GM19455 (cell line): Measurements from ENCODE around the gene ACAD11.
"Not testable (repeated sequence)": the region's sequence is repeated elsewhere in the genome, so short reads cannot be mapped to it uniquely, and the experiment has no call there.

Experiments used
- ATAC-seq: cut with Tn5 transposase; IDR thresholded peaks from one replicate; pipeline ENCODE4 v1.9.1; 2021; ENCODE audit not compliant: unreplicated experiment

The ACAD11 gene

DNA sequence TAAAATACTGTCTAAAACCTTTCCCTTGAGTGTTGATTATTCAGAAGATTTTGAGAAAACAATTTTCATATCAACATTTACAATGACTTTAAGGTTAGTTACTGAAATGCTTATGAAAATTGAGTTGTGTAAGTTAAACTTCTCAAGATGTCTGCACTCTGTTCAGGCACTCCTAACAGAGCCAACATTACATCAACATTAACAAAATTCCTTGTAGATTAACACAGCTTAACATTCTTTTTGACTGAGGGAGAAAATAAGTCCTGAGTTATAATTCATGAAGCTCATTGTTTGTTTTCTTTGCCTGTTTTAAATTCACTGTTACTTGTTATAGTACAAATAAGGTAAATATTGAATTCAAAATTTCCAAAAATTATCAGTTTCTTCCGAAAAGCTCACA lies 53.5 kb downstream of the ACAD11 start:
- ATAC-seq = no peak

DNA sequence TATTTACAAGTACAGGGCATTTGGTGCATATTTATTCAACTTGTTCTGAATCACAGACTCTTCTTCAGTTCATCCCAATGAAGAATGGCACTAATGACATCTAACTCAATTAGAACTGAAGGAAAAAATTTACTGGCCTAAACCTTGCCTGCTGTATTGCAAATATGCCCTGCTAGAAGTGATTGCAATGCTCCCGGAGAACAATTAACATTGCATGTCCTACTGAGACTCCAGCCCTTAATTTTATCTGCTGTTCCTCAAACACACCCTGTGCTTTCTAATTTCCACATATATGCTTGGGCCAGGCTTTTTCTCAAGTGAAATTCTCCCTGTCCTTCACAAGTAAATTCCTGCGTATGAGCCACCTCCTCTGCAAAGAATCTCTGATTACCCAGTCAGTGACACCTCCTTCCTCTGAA lies 54.2 kb downstream of the ACAD11 start:
- no peak for ATAC-seq

DNA sequence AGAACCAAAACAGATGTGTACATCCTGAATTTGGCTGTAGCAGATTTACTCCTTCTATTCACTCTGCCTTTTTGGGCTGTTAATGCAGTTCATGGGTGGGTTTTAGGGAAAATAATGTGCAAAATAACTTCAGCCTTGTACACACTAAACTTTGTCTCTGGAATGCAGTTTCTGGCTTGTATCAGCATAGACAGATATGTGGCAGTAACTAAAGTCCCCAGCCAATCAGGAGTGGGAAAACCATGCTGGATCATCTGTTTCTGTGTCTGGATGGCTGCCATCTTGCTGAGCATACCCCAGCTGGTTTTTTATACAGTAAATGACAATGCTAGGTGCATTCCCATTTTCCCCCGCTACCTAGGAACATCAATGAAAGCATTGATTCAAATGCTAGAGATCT lies 59.0 kb downstream of the ACAD11 start:
- not testable (repeated sequence) for ATAC-seq

DNA sequence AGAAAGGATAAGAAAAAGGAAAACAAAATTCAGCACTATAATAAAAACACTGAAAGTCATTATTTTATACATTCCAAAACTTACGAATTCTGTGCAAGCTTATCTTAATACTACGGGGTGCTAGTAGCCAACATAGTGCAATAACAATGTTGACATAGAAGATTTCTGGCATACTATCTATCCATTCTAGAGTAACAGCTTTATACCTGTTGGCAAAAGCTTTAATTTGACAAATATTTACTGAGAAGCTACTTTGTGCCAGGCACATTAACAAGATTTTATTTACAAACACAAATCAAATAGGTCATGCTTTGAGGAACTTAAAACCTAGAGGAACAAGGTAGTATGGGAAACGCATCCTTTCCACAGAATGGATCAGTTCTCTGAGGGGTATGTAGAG lies 61.4 kb downstream of the ACAD11 start:
- no peak for ATAC-seq

- ATAC-seq = no peak
These were observed 61.9 kb downstream of the ACAD11 start for GRCh38 chr3:132597660-132598059.

DNA sequence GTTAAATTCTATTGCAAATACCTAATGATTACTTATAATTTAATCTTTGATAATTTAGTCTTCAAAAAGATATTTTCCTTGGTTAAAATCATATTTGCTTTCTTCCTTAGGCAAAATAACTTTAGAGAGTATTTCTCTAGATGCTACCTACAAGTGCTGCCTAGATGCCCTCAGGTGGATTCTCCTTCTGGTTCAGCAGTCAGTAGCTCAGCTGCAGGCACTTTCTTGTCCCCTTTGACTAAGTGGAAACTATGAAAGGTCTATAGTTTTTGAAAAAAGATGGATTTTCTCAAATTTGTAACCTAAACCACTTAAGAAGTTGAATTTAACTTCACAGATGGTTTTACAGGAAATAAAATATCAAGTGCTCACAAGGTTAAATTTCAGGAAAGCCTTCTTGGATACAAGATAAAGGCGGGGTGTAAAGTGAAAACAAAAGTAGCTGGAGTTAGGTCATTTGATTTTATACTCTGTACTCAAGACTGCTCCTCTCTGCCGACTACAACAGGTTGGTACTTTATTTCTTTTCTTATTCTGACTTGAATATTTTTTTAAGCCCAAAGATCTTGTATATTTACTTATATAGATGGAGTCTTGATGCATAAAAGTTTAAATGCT lies 62.7 kb downstream of the ACAD11 start, which contains the start of gene ACKR4:
Gene ACKR4 (plus strand): TSS at position 455 of the 618 bp plus-strand sequence. CDS start 3,128 bp downstream, outside the sequence.
- no peak for ATAC-seq

DNA sequence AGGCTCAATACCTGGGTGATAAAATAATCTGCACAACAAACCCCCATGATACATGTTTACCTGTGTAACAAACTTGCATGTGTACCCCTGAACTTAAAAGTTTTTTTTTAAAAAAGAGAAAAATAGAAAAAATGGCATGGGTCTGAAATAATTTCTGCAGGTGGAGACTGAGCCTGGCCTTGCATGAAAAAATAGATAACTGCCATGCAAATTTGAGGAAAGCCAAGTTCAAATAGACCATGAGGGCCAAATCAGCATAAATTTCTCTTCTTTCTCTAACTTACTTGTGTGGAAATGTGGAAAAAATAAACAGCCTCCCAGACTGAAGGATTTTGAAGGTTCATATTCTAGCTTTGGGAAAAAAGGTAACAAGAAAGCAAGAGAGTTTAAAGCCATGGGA lies 63.3 kb downstream of the ACAD11 start:
- ATAC-seq = no peak

- ATAC-seq = no peak
These were observed 64.6 kb downstream of the ACAD11 start for GRCh38 chr3:132595014-132595413.

DNA sequence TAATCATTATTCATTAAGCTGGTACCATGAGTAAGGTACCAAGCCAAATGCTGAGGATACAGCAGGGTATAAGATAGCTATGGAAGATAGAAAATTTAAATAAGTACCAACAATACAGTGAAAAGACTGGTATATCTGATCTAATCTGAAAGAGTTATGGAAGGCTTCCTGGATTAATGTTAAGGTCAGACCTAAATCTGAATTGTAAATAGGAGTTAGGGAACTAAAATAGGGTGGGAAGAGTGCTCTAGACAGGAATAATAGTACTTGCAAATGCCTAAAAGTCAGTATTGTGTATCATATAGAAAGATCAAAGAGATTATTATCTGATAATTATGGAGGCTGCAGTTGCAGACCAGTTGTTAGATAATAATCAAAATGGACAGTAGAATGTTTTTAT lies 65.1 kb downstream of the ACAD11 start:
- ATAC-seq = no peak

DNA sequence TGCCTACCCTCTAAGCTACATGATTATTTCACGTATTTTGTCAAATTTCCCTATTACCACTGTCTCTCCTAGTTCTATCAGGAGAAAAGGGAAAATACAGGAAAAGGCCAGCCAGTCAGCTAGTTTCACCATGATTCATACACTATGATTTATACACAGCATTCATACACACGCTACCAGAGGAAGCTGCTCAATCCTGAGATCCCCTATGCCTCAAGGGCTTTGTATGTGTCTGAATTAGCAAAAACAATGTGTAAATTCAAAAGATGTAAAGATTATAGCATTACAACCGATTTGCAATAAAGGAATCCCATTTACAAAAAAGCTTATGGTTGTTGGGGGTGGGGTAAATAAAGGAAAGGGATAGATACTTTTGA lies 65.7 kb downstream of the ACAD11 start:
- ATAC-seq = no peak

DNA sequence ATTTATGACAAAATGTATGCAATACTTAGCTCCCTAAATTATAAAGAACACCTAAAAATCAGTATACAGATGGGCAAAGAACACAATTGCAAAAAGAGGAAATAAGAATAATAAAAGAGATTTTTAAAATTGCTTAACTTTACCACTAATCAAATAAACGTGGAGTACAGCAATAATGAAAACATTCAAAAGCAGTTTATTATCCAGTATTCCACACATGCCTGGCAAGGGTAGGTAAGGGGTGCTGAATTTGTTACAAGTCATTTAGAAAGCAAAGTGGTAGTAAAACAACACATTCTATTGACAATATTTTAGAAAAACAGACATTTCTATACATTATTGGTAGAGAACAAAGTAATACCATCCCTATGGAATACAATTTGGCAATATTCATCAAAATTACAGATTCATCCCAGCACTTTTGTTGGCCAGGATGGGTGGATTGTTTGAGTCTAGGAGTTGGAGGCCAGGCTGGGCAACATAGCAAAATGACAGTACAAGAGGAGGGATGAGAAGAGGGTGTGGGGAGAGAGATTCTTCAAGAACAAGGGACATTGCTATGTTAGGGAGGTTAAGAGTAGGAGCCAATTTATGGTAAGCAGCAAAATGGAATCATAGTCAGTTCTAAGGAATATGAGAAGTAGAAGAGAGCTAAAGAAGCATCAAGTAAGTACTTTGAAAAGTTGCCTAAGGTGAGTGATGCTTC lies 66.2 kb downstream of the ACAD11 start:
- ATAC-seq = no peak

GRCh38 chr3:132592216-132592615 lies 67.4 kb downstream of the ACAD11 start:
- ATAC-seq = no peak

- ATAC-seq = no peak
These were observed 72.2 kb downstream of the ACAD11 start for GRCh38 chr3:132587401-132587800.

GRCh38 chr3:132573797-132574211 lies 85.8 kb downstream of the ACAD11 start:
- ATAC-seq = no peak

- no peak for ATAC-seq
These were observed 89.6 kb downstream of the ACAD11 start for GRCh38 chr3:132570016-132570415.

GRCh38 chr3:132569580-132569979 lies 90.0 kb downstream of the ACAD11 start:
- ATAC-seq = no peak

DNA sequence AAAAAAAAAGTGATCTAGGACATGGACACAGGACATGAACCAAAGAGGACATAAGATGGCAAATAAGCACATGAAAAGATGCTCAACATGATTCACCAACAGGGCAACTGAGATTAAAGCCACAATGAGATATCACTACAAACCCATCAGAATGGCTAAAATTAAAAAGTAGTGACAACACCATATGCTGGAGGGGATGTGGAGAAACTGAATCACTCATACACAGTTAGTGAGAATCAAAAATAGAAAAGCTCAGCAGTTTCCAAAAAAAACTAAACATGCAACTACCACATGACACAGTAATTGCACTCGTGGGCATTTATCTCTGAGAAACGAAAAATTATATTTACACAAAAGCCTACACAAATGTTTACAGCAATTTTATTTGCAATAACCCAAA lies 90.5 kb downstream of the ACAD11 start:
- no peak for ATAC-seq

GRCh38 chr3:132568422-132568821 lies 91.2 kb downstream of the ACAD11 start:
- ATAC-seq = no peak

DNA sequence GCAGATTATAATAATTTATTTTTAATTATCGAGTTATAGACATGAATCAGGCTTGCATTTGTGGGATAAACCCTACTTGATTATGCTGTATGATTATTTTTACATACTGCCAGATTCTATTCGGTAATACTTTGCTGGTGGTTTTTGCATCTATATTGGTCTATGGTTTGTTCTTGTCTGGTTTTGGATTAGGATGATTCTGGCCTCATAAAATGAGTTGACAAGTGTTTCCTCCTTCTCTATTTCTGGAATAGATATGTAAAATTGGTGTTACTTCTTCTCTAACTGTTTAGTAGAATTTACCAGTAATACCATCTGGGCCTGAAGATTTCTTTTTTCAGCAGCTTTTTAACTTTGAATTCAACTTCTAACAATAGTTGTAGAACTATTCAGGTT lies 95.5 kb downstream of the ACAD11 start:
- ATAC-seq = no peak

- no peak for ATAC-seq
These were observed 96.1 kb downstream of the ACAD11 start for GRCh38 chr3:132563420-132564069.

- ATAC-seq = no peak
These were observed 98.6 kb downstream of the ACAD11 start for GRCh38 chr3:132561003-132561402.

GRCh38 chr3:132556508-132557159 lies 103.0 kb downstream of the ACAD11 start:
- ATAC-seq = no peak
